GM19238 (cell line): ENCODE data around the gene GOLGA8T.
"Not testable (repeated sequence)": the region's sequence is repeated elsewhere in the genome, so short reads cannot be mapped to it uniquely, and the experiment has no call there.

Source experiments
- DNase-seq: peaks from one replicate; pipeline ENCODE4 v3.0.0; 2011; ENCODE audit warnings: low spot score; ENCODE audit not compliant: insufficient read length

GOLGA8T gene

GRCh38 chr15:30134751-30135150, at the start of gene GOLGA8T:
TSS of gene GOLGA8T (plus strand) at chr15:30135051. CDS start at chr15:30135149, 98 bp downstream.
- DNase-seq, result not testable (repeated sequence)

GRCh38 chr15:30097827-30098226, 37.0 kb upstream of the GOLGA8T start:
- not testable (repeated sequence) for DNase-seq

- DNase-seq, result not testable (repeated sequence)
Observed at GRCh38 chr15:30102890-30103289, 32.0 kb upstream of the GOLGA8T start.

- DNase-seq, result not testable (repeated sequence)
Observed at GRCh38 chr15:30103941-30104507, 30.8 kb upstream of the GOLGA8T start.

GRCh38 chr15:30110591-30110990, 24.3 kb upstream of the GOLGA8T start:
- not testable (repeated sequence) for DNase-seq

GRCh38 chr15:30130066-30130465, 4.8 kb upstream of the GOLGA8T start:
- DNase-seq, result not testable (repeated sequence)

- DNase-seq, result not testable (repeated sequence)
Observed at GRCh38 chr15:30143246-30143645, 8.4 kb downstream of the GOLGA8T start.

- not testable (repeated sequence) for DNase-seq
Observed at GRCh38 chr15:30149891-30150290, 15.0 kb downstream of the GOLGA8T start.

- not testable (repeated sequence) for DNase-seq
Observed at GRCh38 chr15:30162479-30163357, 27.9 kb downstream of the GOLGA8T start.

GRCh38 chr15:30163759-30164158, 28.9 kb downstream of the GOLGA8T start:
- not testable (repeated sequence) for DNase-seq

- DNase-seq, result not testable (repeated sequence)
Observed at GRCh38 chr15:30164257-30164656, 29.4 kb downstream of the GOLGA8T start.

- not testable (repeated sequence) for DNase-seq
Observed at GRCh38 chr15:30167403-30167802, 32.6 kb downstream of the GOLGA8T start.

GRCh38 chr15:30167886-30168285, 33.0 kb downstream of the GOLGA8T start:
- not testable (repeated sequence) for DNase-seq

GRCh38 chr15:30171452-30171851, 36.6 kb downstream of the GOLGA8T start:
- DNase-seq, result not testable (repeated sequence)

GRCh38 chr15:30173041-30173608, 38.3 kb downstream of the GOLGA8T start:
- DNase-seq, result not testable (repeated sequence)

GRCh38 chr15:30175291-30175690, 40.4 kb downstream of the GOLGA8T start:
- not testable (repeated sequence) for DNase-seq

- not testable (repeated sequence) for DNase-seq
Observed at GRCh38 chr15:30176613-30177012, 41.8 kb downstream of the GOLGA8T start.

- DNase-seq, result not testable (repeated sequence)
Observed at GRCh38 chr15:30179814-30180213, 45.0 kb downstream of the GOLGA8T start.

GRCh38 chr15:30185495-30185894, 50.6 kb downstream of the GOLGA8T start:
- not testable (repeated sequence) for DNase-seq

GRCh38 chr15:30187429-30187828, 52.6 kb downstream of the GOLGA8T start:
- DNase-seq, result not testable (repeated sequence)

- DNase-seq, result not testable (repeated sequence)
Observed at GRCh38 chr15:30189754-30190153, 54.9 kb downstream of the GOLGA8T start.

GRCh38 chr15:30191143-30191542, 56.3 kb downstream of the GOLGA8T start:
- not testable (repeated sequence) for DNase-seq
